Panc1 (cell line): Measurements from ENCODE around the gene TSPOAP1. TPM values are rescaled to one million over a fixed set of nuclear protein-coding genes. Genes with fewer than 3 reads are reported as not detected.

Experiments used
- ATAC-seq: fragments of 200-7000 bp; cut with Tn5 transposase; 2 replicates; pipeline ENCODE4 v1.9.1; 2020; ENCODE audit warnings: mild to moderate bottlenecking, moderate library complexity
- BruUV-seq: library from RNA; stranded (reverse); fragments of 400-500 nt; replicated peaks from 2 replicates; lab custom pipeline; 2021; lab: Mats Ljungman, UMichigan
- CTCF ChIA-PET: fragments of 300-600 bp; sonication (Branson Sonifier 250); formaldehyde crosslinking; loops from one replicate; lab custom pipeline; 2022; ENCODE audit warnings: antibody characterized with exemption; lab: Charles Lee
- POLR2A ChIA-PET: fragments of 300-600 bp; sonication (Branson Sonifier 250); formaldehyde crosslinking; loops from one replicate; lab custom pipeline; 2022; ENCODE audit warnings: antibody characterized with exemption; lab: Charles Lee
- DNase-seq: peaks from one replicate; pipeline ENCODE4 v3.0.0-alpha.2; 2010; ENCODE audit warnings: low read depth, low spot score
- H3K27ac ChIP-seq: 2 replicates; pipeline ENCODE4 v1.5.1; 2011; ENCODE audit warnings: mild to moderate bottlenecking, low read length, inconsistent platforms
- H3K27me3 ChIP-seq: fragments of 200-500 bp; sonication (Bioruptor generic); 2 replicates; pipeline ENCODE4 v1.6.0; 2014; ENCODE audit warnings: low read length, inconsistent platforms; ENCODE audit not compliant: control insufficient read depth, insufficient read depth
- H3K36me3 ChIP-seq: fragments of 200-500 bp; sonication (Bioruptor generic); 2 replicates; pipeline ENCODE4 v1.5.1; 2014; ENCODE audit warnings: inconsistent platforms, mild to moderate bottlenecking, low read length, moderate library complexity; ENCODE audit not compliant: control insufficient read depth, insufficient read depth
- H3K4me1 ChIP-seq: 2 replicates; pipeline ENCODE4 v1.5.1; 2011; ENCODE audit warnings: inconsistent platforms, mild to moderate bottlenecking, low read length, moderate library complexity; ENCODE audit not compliant: control insufficient read depth, insufficient read depth
- H3K4me3 ChIP-seq, 2 experiments: 2 replicates each; pipeline ENCODE4 v1.5.1; 2011 to 2012; ENCODE audit warnings: low read depth in 2 of 2, low read length in 2 of 2, mild to moderate bottlenecking in 2 of 2, inconsistent platforms in 1 of 2, moderate library complexity in 1 of 2
- H3K9me3 ChIP-seq: fragments of 200-500 bp; sonication (Bioruptor generic); 2 replicates; pipeline ENCODE4 v1.5.1; 2014; ENCODE audit warnings: low read depth, mild to moderate bottlenecking, inconsistent platforms, low read length, moderate library complexity; ENCODE audit not compliant: control insufficient read depth, insufficient read depth
- CTCF ChIP-seq: fragments of 450-650 bp; IDR thresholded peaks from 2 replicates; pipeline ENCODE4 v1.5.1; 2017; ENCODE audit warnings: mild to moderate bottlenecking
- POLR2AphosphoS5 ChIP-seq: IDR thresholded peaks from 2 replicates; pipeline ENCODE4 v1.6.1; 2012; ENCODE audit warnings: mild to moderate bottlenecking, low read depth, low read length, moderate library complexity
- REST ChIP-seq, 2 experiments: IDR thresholded peaks; 2 replicates each; pipeline ENCODE4 v1.6.1; 2011 to 2012; ENCODE audit warnings: low read depth in 2 of 2, control low read depth in 1 of 2, low read length in 1 of 2, mild to moderate bottlenecking in 1 of 2, moderate library complexity in 1 of 2; ENCODE audit not compliant: insufficient read depth in 1 of 2
- SIN3A ChIP-seq: IDR thresholded peaks from 2 replicates; pipeline ENCODE4 v1.6.1; 2012; ENCODE audit warnings: low read depth, mild to moderate bottlenecking, low read length, moderate library complexity, borderline replicate concordance; ENCODE audit not compliant: insufficient read depth
- TCF7L2 ChIP-seq: IDR thresholded peaks from 2 replicates; pipeline ENCODE4 v1.6.1; 2011; ENCODE audit warnings: mild to moderate bottlenecking, low read depth, low read length, inconsistent platforms
- in situ Hi-C: cut with HindIII; loops from 2 replicates; pipeline ENCODE4 v1.10.0; 2016; ENCODE audit warnings: low sequenced_read_pairs, low pct_unique_long_range_greater_than_20kb
- intact Hi-C: fragments of 100-400 bp; cut with micrococcal nuclease; formaldehyde crosslinking; loops from one replicate; pipeline ENCODE4 v1.10.0; 2022; ENCODE audit not compliant: unreplicated experiment
- total RNA-seq: library from RNA; stranded (reverse); gene quantifications from one replicate; pipeline ENCODE4 v1.2.1, GENCODE V29; 2021; ENCODE audit not compliant: unreplicated experiment

TSPOAP1 gene
- total RNA-seq, 1 experiment from 2014 or later = 0.05 TPM

GRCh38 chr17:58332778-58333735, 4.5 kb upstream of the TSPOAP1 start:
- TF ChIP-seq POLR2AphosphoS5 = no peak
- no peak for TF ChIP-seq SIN3A
- no peak for TF ChIP-seq CTCF
- TF ChIP-seq REST (IDR thresholded peaks at IDR 0.05; ENCODE audit: insufficient read depth in 1 of 2, low read depth in 2 of 2, low read length in 1 of 2) = no peak
- no peak for TF ChIP-seq TCF7L2
- no peak overlapping the region for H3K4me3 ChIP-seq
- no peaks in the 10 kb centered on the region for H3K36me3 ChIP-seq
- no peaks in the 10 kb centered on the region for H3K27me3 ChIP-seq
- no TSS peak for BruUV-seq
- DNase-seq (no peak), ATAC-seq (no peak)
- H3K4me1 ChIP-seq = no peaks in the 10 kb centered on the region; the same call in 1 of the 2 replicates
- no peaks in the 10 kb centered on the region for H3K9me3 ChIP-seq
- intact Hi-C loops (no loop called here), in situ Hi-C loops (no loop called here)
- POLR2A ChIA-PET = no interaction called here
- CTCF ChIA-PET = no interaction called here
- no peak overlapping the region for H3K27ac ChIP-seq

GRCh38 chr17:58331815-58332777, 3.5 kb upstream of the TSPOAP1 start:
- in situ Hi-C loops = no loop called here
- DNase-seq = no peak

More at GRCh38 chr17:58331815-58332777, 3.5 kb upstream of the TSPOAP1 start:
- no peak for ATAC-seq
- no peaks in the 10 kb centered on the region for H3K27me3 ChIP-seq
- no peaks in the 10 kb centered on the region for H3K36me3 ChIP-seq
- H3K27ac ChIP-seq = no peak overlapping the region
- POLR2A ChIA-PET = no interaction called here
- no TSS peak for BruUV-seq
- CTCF ChIA-PET = no interaction called here
- H3K4me1 ChIP-seq = no peaks in the 10 kb centered on the region
- H3K4me3 ChIP-seq = no peak overlapping the region
- H3K9me3 ChIP-seq = no peaks in the 10 kb centered on the region
- intact Hi-C loops = no loop called here
- TF ChIP-seq POLR2AphosphoS5 = no peak
- no peak for TF ChIP-seq CTCF
- no peak for TF ChIP-seq REST (IDR thresholded peaks at IDR 0.05; ENCODE audit: insufficient read depth in 1 of 2, low read depth in 2 of 2, low read length in 1 of 2)
- TF ChIP-seq TCF7L2 = no peak
- TF ChIP-seq SIN3A = no peak
